NCI-H1092 (cell line): ENCODE results near the gene TMEM140.
"Not testable (repeated sequence)": the region's sequence is repeated elsewhere in the genome, so short reads cannot be mapped to it uniquely, and the experiment has no call there.

Experiments used
- DNase-seq: peaks from one replicate; lab custom pipeline; 2025; lab: John Stamatoyannopoulos, UW

The TMEM140 gene

GRCh38 chr7:135158874-135159273 lies 11.0 kb downstream of the TMEM140 start:
- DNase-seq, result no peak

- DNase-seq, result no peak
Observed at GRCh38 chr7:135159359-135160085, 11.7 kb downstream of the TMEM140 start.

- DNase-seq, result no peak
Observed at GRCh38 chr7:135160098-135160857, 12.4 kb downstream of the TMEM140 start.

GRCh38 chr7:135160858-135161653 lies 13.2 kb downstream of the TMEM140 start:
- DNase-seq, result no peak

GRCh38 chr7:135161669-135162068 lies 13.8 kb downstream of the TMEM140 start:
- no peak for DNase-seq

DNA sequence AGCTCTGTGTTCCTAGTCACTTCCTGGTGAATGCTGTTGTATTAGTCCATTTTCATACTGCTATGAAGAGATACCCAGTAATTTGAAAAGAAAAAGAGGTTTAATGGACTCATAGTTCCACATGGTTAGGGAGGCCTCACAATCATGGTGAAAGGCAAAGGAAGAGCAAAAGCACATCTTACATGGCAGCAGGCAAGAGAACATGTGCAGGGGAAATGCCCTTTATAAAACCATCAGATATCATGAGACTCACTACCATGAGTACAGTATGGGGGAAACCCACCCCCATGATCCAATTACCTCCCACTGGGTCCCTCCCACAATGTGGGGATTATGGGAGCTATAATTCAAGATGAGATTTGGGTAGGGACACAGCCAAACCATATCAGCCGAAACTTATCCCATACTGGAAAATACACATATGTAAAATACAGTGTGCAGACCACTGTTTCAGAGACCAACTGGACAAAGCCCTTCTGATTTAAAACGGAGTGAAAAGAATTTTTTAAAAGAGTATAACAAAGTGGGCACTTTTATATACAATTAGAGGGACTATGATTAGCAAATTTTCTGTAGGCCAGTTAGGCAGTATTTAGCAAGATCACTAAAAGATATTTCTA lies 14.6 kb downstream of the TMEM140 start:
- DNase-seq, result no peak

- no peak for DNase-seq
Observed at GRCh38 chr7:135164357-135165061, 16.6 kb downstream of the TMEM140 start.

GRCh38 chr7:135165862-135166261 lies 18.0 kb downstream of the TMEM140 start:
- DNase-seq, result no peak

- no peak for DNase-seq
Observed at GRCh38 chr7:135166338-135166990, 18.6 kb downstream of the TMEM140 start.

GRCh38 chr7:135167365-135167917 lies 19.6 kb downstream of the TMEM140 start:
- no peak for DNase-seq

DNA sequence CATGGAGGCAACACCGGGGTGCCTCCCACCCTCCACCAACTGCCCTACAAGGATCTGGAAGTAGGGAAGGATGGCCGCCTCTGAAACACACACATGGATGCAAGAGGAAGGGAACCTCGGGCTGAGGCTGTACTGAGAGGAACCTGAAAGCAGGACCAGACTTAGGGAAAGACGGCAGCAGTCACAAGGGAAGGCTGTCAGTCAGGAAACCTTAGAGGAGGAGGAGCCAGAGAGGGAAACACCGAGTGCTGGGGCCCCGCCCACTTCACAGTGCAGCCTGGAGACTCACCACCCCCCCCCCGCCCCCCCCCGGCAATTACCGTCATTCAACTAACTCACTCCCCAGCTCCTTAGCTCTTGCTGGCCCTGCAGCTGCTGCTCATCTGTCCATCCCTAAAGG lies 20.1 kb downstream of the TMEM140 start:
- no peak for DNase-seq

DNA sequence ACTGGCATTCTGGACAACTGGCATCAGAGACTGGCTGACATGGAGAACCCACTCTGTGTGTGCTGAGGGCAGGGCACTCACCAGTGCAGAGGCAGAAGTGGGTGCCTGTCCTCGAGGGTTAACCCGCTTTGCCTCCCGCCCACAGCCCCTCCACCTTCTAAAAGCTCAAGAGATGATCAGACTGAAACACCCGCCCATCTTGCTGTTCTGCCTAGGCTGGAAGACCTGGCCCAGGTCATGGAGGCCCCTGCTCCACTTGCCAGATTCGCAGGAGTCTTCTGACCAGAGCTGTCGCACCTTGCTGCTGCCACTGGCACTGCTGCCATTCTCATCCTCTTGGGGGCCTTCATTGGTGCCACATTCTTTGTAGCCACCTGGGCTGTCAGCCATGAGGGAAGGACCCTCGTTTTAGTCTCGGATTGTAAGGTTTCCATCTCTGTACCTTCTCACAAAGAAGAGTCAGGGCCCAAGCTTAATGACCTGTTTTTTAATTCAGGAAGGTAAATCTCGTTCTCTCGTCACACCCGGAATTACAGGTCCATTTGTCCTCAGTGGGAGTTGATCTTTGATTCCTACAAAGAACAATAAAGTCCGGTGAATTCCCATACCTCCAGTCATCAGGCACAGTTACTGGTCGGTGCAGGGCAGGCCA lies 20.7 kb downstream of the TMEM140 start:
- no peak for DNase-seq

DNA sequence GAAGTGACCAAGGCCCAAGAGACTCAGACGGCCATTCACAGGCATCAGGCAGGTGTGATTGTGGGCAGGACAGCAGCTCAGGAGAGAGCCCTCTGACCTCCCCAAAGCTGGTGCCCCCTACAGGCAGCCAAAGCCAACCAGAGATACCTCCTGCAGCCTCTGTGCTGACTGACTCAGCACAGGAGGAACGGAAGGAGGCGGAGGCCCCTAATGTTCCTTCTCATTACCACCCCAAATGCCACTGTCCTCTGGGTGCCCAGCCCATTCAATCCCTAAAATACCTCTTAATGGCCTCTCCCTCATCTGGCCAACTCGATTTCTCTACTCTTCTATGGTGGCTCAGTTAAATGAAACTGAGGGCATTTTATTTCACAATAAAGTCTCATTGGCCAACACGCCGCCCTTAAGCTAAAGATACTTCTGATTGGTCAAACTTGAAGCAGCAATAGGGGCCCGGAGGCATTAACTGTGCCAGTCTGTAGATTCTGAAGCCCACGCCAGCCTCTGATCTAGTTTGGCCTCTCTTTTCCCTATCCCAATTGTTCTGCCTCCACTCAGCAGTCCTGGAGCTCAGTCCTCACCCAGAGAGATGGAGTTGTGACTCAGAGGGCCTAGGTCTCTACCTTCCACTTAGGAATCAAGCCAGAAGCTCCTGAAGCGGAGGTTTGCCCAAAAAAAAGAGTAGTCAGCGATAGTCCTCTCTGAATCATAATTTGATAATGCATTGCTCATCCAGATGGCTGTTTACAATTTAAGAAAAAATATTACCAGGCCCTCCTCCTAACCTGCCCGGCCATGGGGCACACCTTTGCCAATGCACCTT lies 21.5 kb downstream of the TMEM140 start:
- no peak for DNase-seq

- no peak for DNase-seq
Observed at GRCh38 chr7:135169964-135170273, 22.0 kb downstream of the TMEM140 start.

GRCh38 chr7:135170274-135170997 lies 22.6 kb downstream of the TMEM140 start, which contains the start of gene CYREN:
Gene CYREN (minus strand): TSS chr7:135170707. CDS start chr7:135168922, 1,785 bp downstream.
- DNase-seq, result peak; percentile 95

DNA sequence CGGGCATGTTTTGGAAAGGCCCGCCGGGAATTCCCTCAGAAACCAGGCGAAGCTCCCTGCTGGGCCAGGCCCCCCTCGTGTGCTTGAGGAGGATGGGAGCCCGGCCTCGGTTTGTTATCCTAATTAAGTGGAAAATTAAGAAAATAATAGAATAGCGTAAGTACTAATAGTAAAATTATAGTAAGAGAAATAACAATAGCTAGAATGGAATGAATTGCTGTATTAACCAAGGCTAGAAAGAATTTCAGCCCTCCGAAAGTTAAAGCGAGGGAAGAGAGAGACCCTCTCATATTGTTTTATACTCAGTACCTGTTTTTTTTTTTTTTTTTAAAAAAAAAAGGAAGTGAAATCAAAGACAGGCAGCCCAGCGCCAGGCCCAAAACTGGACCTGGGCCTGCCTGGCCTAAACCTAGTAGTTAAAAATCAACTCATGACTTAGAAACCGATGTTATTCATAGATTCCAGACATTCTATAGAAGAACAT lies 23.2 kb downstream of the TMEM140 start:
- not testable (repeated sequence) for DNase-seq

DNA sequence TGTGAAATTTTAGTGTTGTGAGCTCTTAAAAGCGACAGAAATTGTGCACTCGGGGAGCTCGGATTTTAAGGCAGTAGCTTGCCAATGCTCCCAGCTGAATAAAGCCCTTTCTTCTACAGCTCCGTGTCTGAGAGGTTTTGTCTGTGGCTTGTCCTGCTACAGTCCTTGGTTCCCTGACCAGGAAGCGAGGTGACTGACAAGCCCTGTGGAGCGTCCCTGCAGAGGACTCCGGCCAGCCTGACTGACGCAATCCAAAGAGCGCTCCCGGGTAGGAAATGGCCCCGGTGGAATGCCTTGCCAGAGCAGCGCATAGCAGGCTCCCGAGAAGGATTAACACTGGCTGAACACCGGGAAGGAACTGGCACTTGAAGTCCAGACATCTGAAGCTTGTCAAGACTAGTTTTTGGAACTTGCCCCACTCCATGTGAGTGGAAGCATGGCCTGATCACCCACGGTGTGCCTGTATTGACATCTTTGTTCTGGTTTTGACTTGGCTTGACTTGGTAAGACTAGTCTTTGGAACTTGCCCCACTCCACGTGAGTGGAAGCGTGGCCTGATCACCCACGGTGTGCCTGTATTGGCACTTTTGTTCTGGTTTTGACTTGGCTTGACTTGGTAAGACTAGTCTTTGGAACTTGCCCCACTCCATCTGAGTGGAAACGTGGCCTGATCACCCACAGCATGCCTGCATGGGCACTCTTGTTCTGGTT lies 23.9 kb downstream of the TMEM140 start:
- DNase-seq, result not testable (repeated sequence)

GRCh38 chr7:135173916-135174315 lies 26.0 kb downstream of the TMEM140 start:
- not testable (repeated sequence) for DNase-seq
